Left cardiac atrium (tissue), 4 donors: ENCODE data around the gene SELENBP1. TPM values are rescaled to one million over a fixed set of nuclear protein-coding genes. Genes with fewer than 3 reads are reported as not detected.
"Not testable (repeated sequence)": the region's sequence is repeated elsewhere in the genome, so short reads cannot be mapped to it uniquely, and the experiment has no call there.

Source experiments
- ATAC-seq, 2 donors: fragments of 200-7000 bp; cut with Tn5 transposase; one replicate each; pipeline ENCODE4 v1.9.1; 2020; ENCODE audit warnings: mild to moderate bottlenecking in 2 of 2, moderate library complexity in 2 of 2
- DNase-seq: peaks from one replicate; pipeline ENCODE4 v3.0.0-alpha.2; 2020
- intact Hi-C, 2 donors: fragments of 100-400 bp; cut with DNase I; formaldehyde crosslinking; loops; one replicate each; pipeline versions ENCODE4 v1.14.1 to v1.15.1; 2022 to 2023
- long read RNA-seq: library from polyadenylated mRNA; unstranded; transcript quantifications from one replicate; pipeline ENCODE4 v2.0.0, GENCODE V29; 2021
- total RNA-seq, 2 donors: library from RNA; stranded (reverse); fragmentation: NEBNext Ultra II Directional; extraction: Animal tissue kit (Norgen Biotek cat#: 25700); gene quantifications; one replicate each; pipeline ENCODE4 v1.2.1, GENCODE V29; 2021
- donor health status: DM: no; HTN: yes; CAD: no.
- donor health status: DM: no; HTN: yes; CAD: no; lungs with severe emphysema.
- donor health status: DM: yes; HTN: yes; CAD: no.
- donor health status: Dilated cardiomyopathy.

The SELENBP1 gene
- 10 to 100 TPM; 30.6 to 82.2 TPM for total RNA-seq
- long read RNA-seq, transcript SELENBP1-218 (11 exons, 1,963 nt), result minor isoform, 6 of 89 reads
- long read RNA-seq, transcript SELENBP1-201 (12 exons, 1,752 nt), result major isoform, 68 of 89 reads
- long read RNA-seq, partial matches to known transcripts, result 8 of 89 reads
- long read RNA-seq, other reads (novel, unspliced or antisense), result 5 of 89 reads

GRCh38 chr1:151372058-151372934 lies at the start of gene SELENBP1:
SELENBP1 (minus strand) TSS chr1:151372705; CDS start chr1:151372641, 64 bp downstream.
- ATAC-seq, result peak; percentile 85 to 88
- intact Hi-C loops, result no loop called here
- DNase-seq, result peak; percentile 91

DNA sequence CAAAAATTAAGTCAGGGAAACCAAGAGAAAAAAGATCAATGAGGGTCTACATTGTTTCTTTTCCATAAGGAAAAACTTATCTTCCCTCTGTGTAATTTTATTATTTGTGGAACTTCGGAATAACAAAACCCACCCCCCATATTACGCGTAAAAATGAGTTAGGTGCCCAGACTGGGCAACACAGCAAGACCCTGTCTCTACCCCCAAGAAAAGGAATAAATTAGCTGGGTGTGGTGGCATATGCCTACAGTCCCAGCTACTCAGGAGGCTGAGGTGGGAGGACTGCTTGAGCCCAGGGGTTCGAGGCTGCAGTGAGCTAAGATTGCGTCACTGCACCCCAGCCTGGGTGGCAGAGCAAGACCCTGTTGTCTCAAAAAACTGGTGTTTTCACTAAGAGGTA lies 47.3 kb upstream of the SELENBP1 start:
- DNase-seq (no peak), ATAC-seq (no peak)
- intact Hi-C loops, result no loop called here

DNA sequence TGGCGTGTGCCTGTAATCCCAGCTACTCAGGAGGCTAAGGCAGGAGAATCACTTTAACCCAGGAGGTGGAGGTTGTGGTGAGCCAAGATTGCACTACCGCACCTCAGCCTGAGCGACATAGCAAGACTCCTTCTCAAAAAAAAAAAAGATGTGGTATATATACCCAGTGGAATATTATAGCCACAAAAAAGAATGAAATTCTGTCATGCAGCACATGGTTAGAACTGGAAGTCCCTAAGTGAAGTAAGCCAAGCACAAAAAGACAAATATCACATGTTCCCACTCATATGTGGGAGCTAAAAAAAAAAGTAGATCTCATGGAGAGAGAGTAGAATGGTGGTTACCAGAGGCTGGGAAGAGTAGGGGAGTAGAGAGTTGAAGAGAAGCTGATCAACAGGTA lies 45.6 kb upstream of the SELENBP1 start:
- ATAC-seq, result no peak
- intact Hi-C loops, result no loop called here

GRCh38 chr1:151416231-151416630 lies 43.7 kb upstream of the SELENBP1 start:
- intact Hi-C loops, result no loop called here
- ATAC-seq (no peak), DNase-seq (no peak)

More for the DNA sequence above, 45.6 kb upstream of the SELENBP1 start:
- no peak for DNase-seq

DNA sequence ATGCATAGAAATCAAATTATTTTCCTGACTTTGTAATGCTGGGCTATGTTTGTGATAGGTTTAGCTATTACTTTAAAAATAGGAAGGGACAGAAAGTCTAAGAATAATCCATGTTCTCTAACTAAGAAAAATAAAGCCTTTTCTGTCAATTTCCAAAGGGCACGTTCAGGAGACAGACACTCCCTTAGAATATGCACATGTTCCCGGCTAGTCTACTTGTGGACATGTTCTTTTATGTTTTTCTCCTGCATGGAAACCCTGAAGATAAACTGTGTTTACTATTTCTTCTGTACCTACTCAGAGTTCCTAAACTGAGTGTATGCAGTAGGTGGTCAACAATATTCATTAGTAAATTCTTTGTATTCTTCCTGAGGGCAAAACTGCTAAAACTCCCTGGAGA lies 39.4 kb upstream of the SELENBP1 start:
- intact Hi-C loops, result no loop called here
- DNase-seq, result no peak

GRCh38 chr1:151408891-151409290 lies 36.4 kb upstream of the SELENBP1 start:
- intact Hi-C loops, result no loop called here
- DNase-seq, result no peak
- ATAC-seq, result no peak

More for the DNA sequence above, 39.4 kb upstream of the SELENBP1 start:
- no peak for ATAC-seq

- ATAC-seq, result no peak
- intact Hi-C loops, result no loop called here
Observed at GRCh38 chr1:151407304-151407703, 34.8 kb upstream of the SELENBP1 start.

DNA sequence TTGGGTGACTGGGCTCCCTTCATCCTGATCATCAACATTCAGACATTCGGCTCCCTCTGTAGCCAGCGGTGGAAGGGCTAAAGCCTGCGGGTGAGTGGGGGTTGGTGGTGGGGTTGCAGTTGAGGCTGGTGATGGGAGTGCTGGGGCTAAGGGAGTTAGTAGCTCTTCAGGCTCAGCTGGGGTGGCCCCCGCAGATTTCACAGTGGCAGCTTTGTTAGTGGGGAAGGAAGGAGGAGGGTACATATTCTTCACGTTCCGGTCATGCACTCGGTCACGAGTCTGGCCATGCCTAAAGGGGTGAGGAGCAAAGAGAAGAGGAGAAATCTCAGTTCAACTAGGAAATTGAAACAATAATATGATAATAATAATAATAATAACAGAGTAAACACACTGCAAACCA lies 33.7 kb upstream of the SELENBP1 start:
- intact Hi-C loops, result no loop called here
- ATAC-seq (no peak), DNase-seq (no peak)

More at GRCh38 chr1:151407304-151407703, 34.8 kb upstream of the SELENBP1 start:
- no peak for DNase-seq

- intact Hi-C loops, result no loop called here
- no peak for DNase-seq
- peak; percentile 60 to 76 for ATAC-seq
Observed at GRCh38 chr1:151405187-151405951, 32.9 kb upstream of the SELENBP1 start.

- no peak for ATAC-seq
- DNase-seq, result no peak
- intact Hi-C loops, result no loop called here
Observed at GRCh38 chr1:151403612-151404011, 31.1 kb upstream of the SELENBP1 start.

DNA sequence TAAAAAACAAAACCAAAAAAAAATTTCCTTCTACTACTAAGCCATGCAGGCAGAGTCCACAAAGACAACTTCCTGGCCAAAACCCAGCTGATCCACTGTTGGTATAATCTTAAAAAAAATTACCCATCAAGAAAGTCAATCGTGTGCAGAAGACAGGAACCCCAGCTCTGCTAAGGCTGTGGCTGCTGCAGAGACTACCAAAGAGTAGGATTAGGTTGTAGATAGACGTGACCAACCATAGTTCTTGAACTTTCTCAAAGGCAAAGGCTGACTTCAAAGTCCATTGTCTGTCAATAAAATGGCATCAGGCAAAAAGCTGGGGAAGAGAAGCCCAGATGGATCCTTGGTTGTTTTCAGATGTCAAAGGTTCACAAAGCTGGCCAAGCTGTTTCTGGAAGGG lies 30.3 kb upstream of the SELENBP1 start:
- ATAC-seq, result no peak
- intact Hi-C loops, result no loop called here
- no peak for DNase-seq

GRCh38 chr1:151401860-151402259 lies 29.4 kb upstream of the SELENBP1 start:
- no peak for DNase-seq
- intact Hi-C loops, result no loop called here
- ATAC-seq, result no peak

GRCh38 chr1:151401125-151401788 lies 28.8 kb upstream of the SELENBP1 start:
- intact Hi-C loops, result no loop called here
- DNase-seq, result no peak
- no peak for ATAC-seq

GRCh38 chr1:151399324-151400171 lies 27.0 kb upstream of the SELENBP1 start, which contains the start of gene PSMB4:
PSMB4 (plus strand) TSS chr1:151399573; CDS start chr1:151399588, 15 bp downstream.
- ATAC-seq (peak; percentile 94 to 95), DNase-seq (peak; percentile 85)
- intact Hi-C loops, result loop anchor here in 1 of 2 donors (5.0 to 10.0 kb wide), 2 partner anchors 52 to 95 kb away; partner anchors contain the start of gene RFX5

- not testable (repeated sequence) for DNase-seq, ATAC-seq
- intact Hi-C loops, result loop anchor here in 1 of 2 donors (5.0 to 10.0 kb wide), 2 partner anchors 49 to 91 kb away; partner anchors contain the start of gene RFX5
Observed at GRCh38 chr1:151396265-151396664, 23.8 kb upstream of the SELENBP1 start.

- intact Hi-C loops, result loop anchor here in 1 of 2 donors (10.0 kb wide), 1 partner anchor 89 kb away; no protein-coding TSS in a partner anchor
- DNase-seq, result no peak
Observed at GRCh38 chr1:151393583-151393982, 21.1 kb upstream of the SELENBP1 start.

DNA sequence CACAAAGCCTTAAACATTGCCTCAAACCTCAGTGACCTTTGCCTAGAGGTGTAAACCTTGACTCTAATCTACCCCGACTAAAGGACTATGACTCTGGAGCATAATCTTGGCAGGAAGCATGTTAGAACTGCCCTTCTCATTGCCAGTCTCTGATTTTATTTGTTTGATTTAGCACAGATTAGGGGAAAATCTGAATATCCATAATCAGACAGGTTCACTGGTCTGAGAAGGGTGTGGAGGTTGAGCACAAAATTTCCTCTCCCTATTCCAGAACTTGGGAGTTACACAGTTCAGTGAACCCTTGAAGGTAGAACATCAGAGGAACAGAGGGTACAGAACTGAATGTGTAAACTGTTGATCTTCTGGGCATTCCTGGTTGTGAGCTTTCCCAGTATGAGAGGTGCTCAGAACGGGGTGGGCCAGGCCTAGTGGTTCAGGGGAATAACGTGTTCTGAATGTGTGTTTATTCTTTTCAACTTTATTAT lies 18.6 kb upstream of the SELENBP1 start:
- DNase-seq (no peak), ATAC-seq (no peak)
- intact Hi-C loops, result loop anchor here in 1 of 2 donors (10.0 kb wide), 1 partner anchor 86 kb away; no protein-coding TSS in a partner anchor

More at GRCh38 chr1:151393583-151393982, 21.1 kb upstream of the SELENBP1 start:
- no peak for ATAC-seq
